H1 (cell line): ENCODE measurements around the gene PHACTR2. TPM values are rescaled to one million over a fixed set of nuclear protein-coding genes. Genes with fewer than 3 reads are reported as not detected.

Source experiments
- CEBPB ChIP-seq: IDR thresholded peaks from 2 replicates; pipeline ENCODE4 v1.6.1; 2012; ENCODE audit warnings: low read depth, low read length
- EZH2 ChIP-seq: fragments of 200-600 bp; sonication (generic); IDR thresholded peaks from 2 replicates; pipeline ENCODE4 v1.7.1; 2012; ENCODE audit warnings: low read depth, mild to moderate bottlenecking, moderate library complexity, low read length, inconsistent platforms; ENCODE audit not compliant: severe bottlenecking
- MAFK ChIP-seq: IDR thresholded peaks from 2 replicates; pipeline ENCODE4 v1.6.1; 2012; ENCODE audit warnings: low read depth, mild to moderate bottlenecking, improper control_type of control experiment, low read length
- NRF1 ChIP-seq: IDR thresholded peaks from 2 replicates; pipeline ENCODE4 v1.6.1; 2011; ENCODE audit warnings: mild to moderate bottlenecking, low read depth, low read length, improper control_type of control experiment
- SP1 ChIP-seq: IDR thresholded peaks from 2 replicates; pipeline ENCODE4 v1.6.1; 2011; ENCODE audit warnings: low read depth, low read length
- SP4 ChIP-seq: IDR thresholded peaks from 2 replicates; pipeline ENCODE4 v1.6.1; 2012; ENCODE audit warnings: low read length, inconsistent platforms
- TEAD4 ChIP-seq: IDR thresholded peaks from 2 replicates; pipeline ENCODE4 v1.6.1; 2012; ENCODE audit warnings: low read depth, low read length, inconsistent platforms, mixed read lengths
- polyA plus RNA-seq, 7 experiments: library from polyadenylated mRNA; depleted of rRNA in 3 of 7; stranded (reverse) in 5 of 7; unstranded in 2 of 7; fragments of >200 nt in 5 of 7; fragments of 200-250 nt in 2 of 7; gene quantifications; 1 replicate in 5 of 7; 2 replicates in 1 of 7; 4 replicates in 1 of 7; pipeline versions ENCODE4 v1.2.1 to v1.2.3, GENCODE V29; 2011 to 2013; ENCODE audit warnings: missing spikeins in 2 of 7, mixed read lengths in 2 of 7
- total RNA-seq: library from RNA; stranded (reverse); fragmentation: NEBNext Ultra II Directional; extraction: Animal tissue kit (Norgen Biotek cat#: 25700); gene quantifications from 2 replicates; pipeline ENCODE4 v1.2.1, GENCODE V29; 2021

Gene PHACTR2
- total and polyA plus RNA-seq, 2 of the 8 experiments (the other 6 are each of a cell fraction or from before 2014, with no cell fraction given): 16.9 to 131 TPM

DNA sequence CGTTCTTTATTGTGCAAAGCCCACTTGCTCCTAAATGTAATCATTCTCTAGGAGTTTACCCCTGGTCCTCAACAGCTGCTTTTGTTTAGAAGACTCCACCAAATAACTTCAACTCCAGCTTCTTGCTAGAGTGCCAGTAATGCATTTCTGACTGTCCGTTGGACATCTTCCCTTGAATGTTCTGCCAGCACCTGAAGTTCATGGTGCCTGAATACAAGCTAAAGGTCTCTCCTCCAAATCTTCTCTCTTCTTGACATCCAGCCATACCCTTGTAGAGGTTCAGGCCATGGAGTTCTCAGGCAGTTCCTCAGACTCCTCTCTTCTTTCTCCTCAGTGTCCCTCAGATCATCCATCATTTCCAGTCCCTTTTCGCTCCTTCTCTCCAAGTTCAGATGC lies 21.7 kb downstream of the PHACTR2 start (continued):
- no peak for TF ChIP-seq TEAD4
- no peak for TF ChIP-seq NRF1
- TF ChIP-seq SP4: no peak
- no peak for TF ChIP-seq EZH2
- TF ChIP-seq SP1: no peak
- no peak for TF ChIP-seq CEBPB
- no peak for TF ChIP-seq MAFK
- TF ChIP-seq, all 59 proteins: peak for 0
